GM19240 (cell line): ENCODE data around the gene COMP.
"Not testable (repeated sequence)": the region's sequence is repeated elsewhere in the genome, so short reads cannot be mapped to it uniquely, and the experiment has no call there.

Experiments used
- DNase-seq: peaks from one replicate; pipeline ENCODE4 v3.0.0; 2011; ENCODE audit warnings: low spot score; ENCODE audit not compliant: insufficient read length

Gene COMP

GRCh38 chr19:18749362-18750231 is 41.5 kb downstream of the COMP start:
- no peak for DNase-seq

GRCh38 chr19:18746401-18747325 is 44.4 kb downstream of the COMP start:
- no peak for DNase-seq

- DNase-seq, result no peak
Observed at GRCh38 chr19:18745931-18746330, 45.2 kb downstream of the COMP start.

- DNase-seq, result no peak
Observed at GRCh38 chr19:18745012-18745735, 45.9 kb downstream of the COMP start.

GRCh38 chr19:18743784-18744418 is 47.2 kb downstream of the COMP start:
- DNase-seq, result no peak

GRCh38 chr19:18742838-18743783 is 48.0 kb downstream of the COMP start:
- no peak for DNase-seq

GRCh38 chr19:18742324-18742723 is 48.8 kb downstream of the COMP start:
- no peak for DNase-seq

- no peak for DNase-seq
Observed at GRCh38 chr19:18741124-18742121, 49.7 kb downstream of the COMP start.

GRCh38 chr19:18738961-18739690 is 52.0 kb downstream of the COMP start:
- DNase-seq, result no peak

- no peak for DNase-seq
Observed at GRCh38 chr19:18737954-18738351, 53.2 kb downstream of the COMP start.

- no peak for DNase-seq
Observed at GRCh38 chr19:18737337-18737953, 53.7 kb downstream of the COMP start.

- DNase-seq, result no peak
Observed at GRCh38 chr19:18736415-18737336, 54.4 kb downstream of the COMP start.

GRCh38 chr19:18735752-18736151 is 55.4 kb downstream of the COMP start:
- no peak for DNase-seq

GRCh38 chr19:18735324-18735723 is 55.8 kb downstream of the COMP start:
- DNase-seq, result no peak

GRCh38 chr19:18733762-18734332 is 57.3 kb downstream of the COMP start:
- not testable (repeated sequence) for DNase-seq

GRCh38 chr19:18733196-18733647 is 57.9 kb downstream of the COMP start:
- no peak for DNase-seq
